Stimulated activated memory B cell treated with anti-CD40 and anti-IgM and Interleukin-4, amounts not matched to agents 10 μg/mL and 1 μg/mL and 100 μg/mL, for 72 hours (primary cell): ENCODE results near the gene SDK1.

Experiments used
- ATAC-seq: fragments of 150-1000 bp; cut with Tn5 transposase; 2 replicates; pipeline ENCODE4 v1.10.0; 2021
- H3K27ac Mint-ChIP-seq: one replicate; pipeline ENCODE4 v1.8.0; 2022; ENCODE audit warnings: mild to moderate bottlenecking, mixed read lengths
- H3K27me3 Mint-ChIP-seq: one replicate; pipeline ENCODE4 v1.8.0; 2022; ENCODE audit warnings: mixed read lengths
- H3K36me3 Mint-ChIP-seq: one replicate; pipeline ENCODE4 v1.8.0; 2022; ENCODE audit warnings: mixed read lengths
- H3K4me1 Mint-ChIP-seq: one replicate; pipeline ENCODE4 v1.8.0; 2022; ENCODE audit warnings: mixed read lengths
- H3K4me3 Mint-ChIP-seq: one replicate; pipeline ENCODE4 v1.8.0; 2022; ENCODE audit warnings: mild to moderate bottlenecking, moderate library complexity, mixed read lengths
- H3K9me3 Mint-ChIP-seq: one replicate; pipeline ENCODE4 v1.8.0; 2022; ENCODE audit warnings: mixed read lengths

Gene SDK1

GRCh38 chr7:3605222-3605621, 304.2 kb downstream of the SDK1 start:
- no peak overlapping the region for H3K27ac Mint-ChIP-seq
- H3K4me3 Mint-ChIP-seq: no peak overlapping the region
- H3K4me1 Mint-ChIP-seq: no peaks in the 10 kb centered on the region

GRCh38 chr7:3606436-3606835, 305.4 kb downstream of the SDK1 start:
- no peaks in the 10 kb centered on the region for H3K36me3 Mint-ChIP-seq
- H3K9me3 Mint-ChIP-seq: peaks cover 2% of the 10 kb centered on the region
- no peak overlapping the region for H3K27ac Mint-ChIP-seq
- no peak overlapping the region for H3K4me3 Mint-ChIP-seq
- H3K27me3 Mint-ChIP-seq: no peaks in the 10 kb centered on the region
- H3K4me1 Mint-ChIP-seq: no peaks in the 10 kb centered on the region
- ATAC-seq: no peak

More at GRCh38 chr7:3605222-3605621, 304.2 kb downstream of the SDK1 start:
- Mint-ChIP-seq H3K27me3 (no peaks in the 10 kb centered on the region), H3K9me3 (peaks cover 2% of the 10 kb centered on the region), H3K36me3 (no peaks in the 10 kb centered on the region)
- ATAC-seq: no peak

GRCh38 chr7:3607847-3608246, 306.8 kb downstream of the SDK1 start:
- H3K27ac Mint-ChIP-seq: no peak overlapping the region
- H3K27me3 Mint-ChIP-seq: no peaks in the 10 kb centered on the region
- H3K4me3 Mint-ChIP-seq: no peak overlapping the region
- peaks cover 2% of the 10 kb centered on the region for H3K9me3 Mint-ChIP-seq
- H3K4me1 Mint-ChIP-seq: no peaks in the 10 kb centered on the region
- no peak for ATAC-seq
- H3K36me3 Mint-ChIP-seq: no peaks in the 10 kb centered on the region

- H3K36me3 Mint-ChIP-seq: no peaks in the 10 kb centered on the region
- H3K27me3 Mint-ChIP-seq: no peaks in the 10 kb centered on the region
- ATAC-seq: no peak
- H3K9me3 Mint-ChIP-seq: peaks cover 13% of the 10 kb centered on the region
- no peak overlapping the region for H3K27ac Mint-ChIP-seq
- no peak overlapping the region for H3K4me3 Mint-ChIP-seq
- H3K4me1 Mint-ChIP-seq: no peaks in the 10 kb centered on the region
These were observed 315.3 kb downstream of the SDK1 start for GRCh38 chr7:3616306-3616705.

GRCh38 chr7:3630081-3630480, 329.0 kb downstream of the SDK1 start:
- Mint-ChIP-seq H3K27me3 (no peaks in the 10 kb centered on the region), H3K9me3 (peaks cover 17% of the 10 kb centered on the region)

GRCh38 chr7:3634396-3634795, 333.3 kb downstream of the SDK1 start:
- ATAC-seq: no peak
- H3K4me3 Mint-ChIP-seq: no peak overlapping the region
- H3K9me3 Mint-ChIP-seq: peaks cover 13% of the 10 kb centered on the region
- peaks cover 6% of the 10 kb centered on the region for H3K36me3 Mint-ChIP-seq
- H3K4me1 Mint-ChIP-seq: no peaks in the 10 kb centered on the region
- peaks cover 20% of the 10 kb centered on the region for H3K27me3 Mint-ChIP-seq
- no peak overlapping the region for H3K27ac Mint-ChIP-seq

More at GRCh38 chr7:3630081-3630480, 329.0 kb downstream of the SDK1 start:
- Mint-ChIP-seq H3K4me3 (no peak overlapping the region), H3K36me3 (peaks cover 11% of the 10 kb centered on the region), H3K27ac (no peak overlapping the region), H3K4me1 (no peaks in the 10 kb centered on the region)
- ATAC-seq: no peak

- H3K36me3 Mint-ChIP-seq: no peaks in the 10 kb centered on the region
- H3K4me3 Mint-ChIP-seq: no peak overlapping the region
- H3K9me3 Mint-ChIP-seq: peaks cover 2% of the 10 kb centered on the region
- ATAC-seq: no peak
- no peaks in the 10 kb centered on the region for H3K4me1 Mint-ChIP-seq
- peaks cover 20% of the 10 kb centered on the region for H3K27me3 Mint-ChIP-seq
- no peak overlapping the region for H3K27ac Mint-ChIP-seq
These were observed 335.2 kb downstream of the SDK1 start for GRCh38 chr7:3636131-3636860.

- H3K4me3 Mint-ChIP-seq: no peak overlapping the region
- no peak for ATAC-seq
- no peak overlapping the region for H3K27ac Mint-ChIP-seq
- no peaks in the 10 kb centered on the region for H3K9me3 Mint-ChIP-seq
- H3K36me3 Mint-ChIP-seq: no peaks in the 10 kb centered on the region
- no peaks in the 10 kb centered on the region for H3K4me1 Mint-ChIP-seq
- H3K27me3 Mint-ChIP-seq: peaks cover 33% of the 10 kb centered on the region
These were observed 338.2 kb downstream of the SDK1 start for GRCh38 chr7:3639253-3639652.

- no peak overlapping the region for H3K4me3 Mint-ChIP-seq
These were observed 340.5 kb downstream of the SDK1 start for GRCh38 chr7:3641582-3641981.

GRCh38 chr7:3643091-3643490, 342.0 kb downstream of the SDK1 start:
- peaks cover 13% of the 10 kb centered on the region for H3K27me3 Mint-ChIP-seq
- H3K36me3 Mint-ChIP-seq: no peaks in the 10 kb centered on the region
- H3K27ac Mint-ChIP-seq: no peak overlapping the region
- ATAC-seq: no peak
- no peak overlapping the region for H3K4me3 Mint-ChIP-seq
- H3K9me3 Mint-ChIP-seq: no peaks in the 10 kb centered on the region
- H3K4me1 Mint-ChIP-seq: no peaks in the 10 kb centered on the region

More at GRCh38 chr7:3641582-3641981, 340.5 kb downstream of the SDK1 start:
- H3K27ac Mint-ChIP-seq: no peak overlapping the region
- H3K27me3 Mint-ChIP-seq: peaks cover 21% of the 10 kb centered on the region
- no peaks in the 10 kb centered on the region for H3K4me1 Mint-ChIP-seq
- ATAC-seq: no peak
- no peaks in the 10 kb centered on the region for H3K9me3 Mint-ChIP-seq
- no peaks in the 10 kb centered on the region for H3K36me3 Mint-ChIP-seq

- peaks cover 22% of the 10 kb centered on the region for H3K27me3 Mint-ChIP-seq
- H3K4me3 Mint-ChIP-seq: no peak overlapping the region
- no peaks in the 10 kb centered on the region for H3K4me1 Mint-ChIP-seq
- no peak for ATAC-seq
- H3K9me3 Mint-ChIP-seq: no peaks in the 10 kb centered on the region
- no peak overlapping the region for H3K27ac Mint-ChIP-seq
- H3K36me3 Mint-ChIP-seq: no peaks in the 10 kb centered on the region
These were observed 347.2 kb downstream of the SDK1 start for GRCh38 chr7:3648276-3648675.

- ATAC-seq: no peak
- Mint-ChIP-seq H3K9me3 (no peaks in the 10 kb centered on the region), H3K36me3 (no peaks in the 10 kb centered on the region), H3K27ac (no peak overlapping the region), H3K27me3 (peaks cover 21% of the 10 kb centered on the region), H3K4me3 (no peak overlapping the region), H3K4me1 (no peaks in the 10 kb centered on the region)
These were observed 348.2 kb downstream of the SDK1 start for GRCh38 chr7:3649250-3649649.

GRCh38 chr7:3649678-3650440, 348.8 kb downstream of the SDK1 start:
- Mint-ChIP-seq H3K27ac (no peak overlapping the region), H3K9me3 (no peaks in the 10 kb centered on the region), H3K4me3 (no peak overlapping the region), H3K27me3 (peaks cover 21% of the 10 kb centered on the region), H3K36me3 (no peaks in the 10 kb centered on the region), H3K4me1 (no peaks in the 10 kb centered on the region)
- ATAC-seq: no peak

- Mint-ChIP-seq H3K9me3 (no peaks in the 10 kb centered on the region), H3K27me3 (peaks cover 21% of the 10 kb centered on the region), H3K4me3 (no peak overlapping the region), H3K27ac (no peak overlapping the region), H3K36me3 (no peaks in the 10 kb centered on the region), H3K4me1 (no peaks in the 10 kb centered on the region)
- no peak for ATAC-seq
These were observed 349.8 kb downstream of the SDK1 start for GRCh38 chr7:3650844-3651243.

GRCh38 chr7:3655635-3656034, 354.6 kb downstream of the SDK1 start:
- Mint-ChIP-seq H3K4me1 (peaks cover 6% of the 10 kb centered on the region), H3K4me3 (no peak overlapping the region), H3K36me3 (peaks cover 5% of the 10 kb centered on the region), H3K27ac (no peak overlapping the region), H3K9me3 (no peaks in the 10 kb centered on the region), H3K27me3 (peaks cover 52% of the 10 kb centered on the region)
- ATAC-seq: no peak

- no peak overlapping the region for H3K4me3 Mint-ChIP-seq
- no peak overlapping the region for H3K27ac Mint-ChIP-seq
- ATAC-seq: no peak
- H3K4me1 Mint-ChIP-seq: peaks cover 6% of the 10 kb centered on the region
- H3K9me3 Mint-ChIP-seq: no peaks in the 10 kb centered on the region
- H3K27me3 Mint-ChIP-seq: peaks cover 53% of the 10 kb centered on the region
- H3K36me3 Mint-ChIP-seq: peaks cover 5% of the 10 kb centered on the region
These were observed 356.2 kb downstream of the SDK1 start for GRCh38 chr7:3657206-3657605.
